Ishikawa (cell line): ENCODE data around the gene KIAA1191.

ENCODE experiments used
- CEBPB ChIP-seq: IDR thresholded peaks from 2 replicates; pipeline ENCODE4 v1.6.1; 2012
- CREB1 ChIP-seq: IDR thresholded peaks from 2 replicates; pipeline ENCODE4 v1.6.1; 2012; ENCODE audit warnings: low read depth
- EGR1 ChIP-seq: IDR thresholded peaks from 2 replicates; pipeline ENCODE4 v1.6.1; 2012
- EP300 ChIP-seq: IDR thresholded peaks from 2 replicates; pipeline ENCODE4 v1.6.1; 2012; ENCODE audit warnings: borderline replicate concordance
- FOXM1 ChIP-seq: IDR thresholded peaks from 2 replicates; pipeline ENCODE4 v1.6.1; 2012; ENCODE audit warnings: low read depth, borderline replicate concordance
- NFIC ChIP-seq: IDR thresholded peaks from 2 replicates; pipeline ENCODE4 v1.6.1; 2012
- RAD21 ChIP-seq: IDR thresholded peaks from 2 replicates; pipeline ENCODE4 v1.6.1; 2012; ENCODE audit warnings: low read depth
- TAF1 ChIP-seq: IDR thresholded peaks from 2 replicates; pipeline ENCODE4 v1.6.1; 2012; ENCODE audit warnings: low read depth, mild to moderate bottlenecking
- TCF12 ChIP-seq: IDR thresholded peaks from 2 replicates; pipeline ENCODE4 v1.6.1; 2012; ENCODE audit warnings: low read depth
- TEAD4 ChIP-seq: IDR thresholded peaks from 2 replicates; pipeline ENCODE4 v1.6.1; 2012
- YY1 ChIP-seq: IDR thresholded peaks from 2 replicates; pipeline ENCODE4 v1.6.1; 2012; ENCODE audit warnings: low read depth
- ZBTB7A ChIP-seq: IDR thresholded peaks from 2 replicates; pipeline ENCODE4 v1.6.1; 2012; ENCODE audit warnings: low read depth
- TF ChIP-seq, protein P1 (sequence below): IDR thresholded peaks from 2 replicates; pipeline ENCODE4 v1.6.1; 2012
- TF ChIP-seq, protein P2 (sequence below): IDR thresholded peaks from 2 replicates; pipeline ENCODE4 v1.6.1; 2012
- TF ChIP-seq, protein P3 (sequence below): IDR thresholded peaks from 2 replicates; pipeline ENCODE4 v1.6.1; 2012; ENCODE audit warnings: low read depth, mild to moderate bottlenecking

The KIAA1191 gene

DNA sequence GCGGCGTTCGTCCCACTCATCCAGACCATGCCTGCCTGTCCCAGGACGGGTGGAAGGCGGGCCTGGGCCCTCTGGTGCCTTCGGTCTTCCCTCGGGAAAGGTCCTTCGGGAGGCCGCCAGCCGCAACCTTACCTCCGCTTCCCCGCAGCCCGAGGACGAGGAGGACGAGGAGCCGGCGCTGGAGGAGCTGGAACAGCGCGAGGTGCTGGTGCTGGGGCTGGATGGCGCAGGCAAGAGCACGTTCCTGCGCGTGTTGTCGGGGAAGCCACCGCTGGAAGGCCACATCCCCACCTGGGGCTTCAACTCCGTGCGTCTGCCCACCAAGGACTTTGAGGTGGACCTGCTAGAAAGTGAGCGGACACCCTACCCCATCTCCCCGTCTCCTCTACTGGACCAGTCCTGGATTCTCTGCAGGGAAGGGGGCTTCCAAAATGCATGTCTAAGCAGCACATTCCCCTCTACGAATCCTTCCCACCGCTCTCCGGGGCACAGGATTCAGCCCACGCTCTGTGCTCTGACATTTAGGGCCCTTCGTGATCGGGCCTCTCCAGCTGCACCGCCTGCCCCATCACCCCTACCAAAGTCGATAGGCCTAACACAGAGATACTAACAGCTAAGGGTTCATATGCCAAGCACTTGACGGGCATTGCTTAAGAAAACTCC, 4.8 kb upstream of the KIAA1191 start:
- TF ChIP-seq CEBPB (no peak), ZBTB7A (no peak)

DNA sequence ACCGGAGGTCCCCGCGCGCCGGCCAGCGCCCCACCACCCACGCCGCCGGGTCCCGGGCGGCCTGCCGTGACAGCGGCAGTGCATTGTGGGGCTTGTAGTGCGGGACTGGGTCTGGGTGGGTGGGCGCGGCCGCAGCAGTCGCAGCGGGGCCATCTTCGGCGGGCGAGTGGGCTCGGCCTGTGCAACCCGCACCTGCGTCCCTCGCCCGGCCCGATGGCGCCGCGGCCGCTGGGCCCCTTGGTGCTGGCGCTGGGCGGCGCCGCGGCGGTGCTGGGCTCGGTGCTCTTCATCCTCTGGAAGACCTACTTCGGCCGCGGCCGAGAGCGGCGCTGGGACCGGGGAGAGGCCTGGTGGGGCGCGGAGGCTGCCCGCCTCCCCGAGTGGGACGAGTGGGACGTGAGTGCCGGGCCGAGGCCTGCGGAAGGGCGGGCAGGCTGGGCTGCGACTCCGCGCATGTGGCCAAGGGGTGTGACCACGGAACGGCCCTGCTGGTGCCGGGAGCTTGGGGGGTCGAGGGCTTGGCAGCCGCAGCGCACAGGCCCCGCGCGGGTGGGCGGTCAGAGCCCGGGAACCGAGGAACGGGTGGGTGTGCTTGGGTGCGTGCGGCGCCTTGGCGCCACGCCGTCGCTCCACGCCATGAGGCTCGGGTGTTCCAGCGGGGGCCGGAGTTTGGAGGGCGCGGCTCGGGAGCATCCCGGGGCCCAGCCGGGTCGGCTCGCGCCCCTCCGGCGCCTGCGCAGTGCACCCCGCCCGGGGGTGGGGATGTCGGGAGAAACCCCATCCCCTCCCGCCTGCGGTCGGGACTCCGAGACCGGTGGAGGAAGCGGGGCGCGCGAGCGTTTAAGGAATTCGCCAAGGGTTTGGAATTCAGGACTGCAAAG, 4.0 kb upstream of the KIAA1191 start, which contains the start of gene ARL10:
Gene ARL10, plus strand, starts transcription at position 137 of the 881 bp plus-strand sequence. Its CDS starts 77 bp downstream, at position 214.
- TF ChIP-seq CEBPB (no peak), TAF1 (no peak), ZBTB7A (peak; percentile 67), EP300 (no peak), YY1 (no peak), CREB1 (no peak), TEAD4 (no peak), NFIC (no peak), RAD21 (no peak), EGR1 (peak; percentile 63), FOXM1 (no peak), TCF12 (no peak)
- TF ChIP-seq, protein P1, sequence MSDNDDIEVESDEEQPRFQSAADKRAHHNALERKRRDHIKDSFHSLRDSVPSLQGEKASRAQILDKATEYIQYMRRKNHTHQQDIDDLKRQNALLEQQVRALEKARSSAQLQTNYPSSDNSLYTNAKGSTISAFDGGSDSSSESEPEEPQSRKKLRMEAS, result peak; percentile 93
- TF ChIP-seq, protein P2, sequence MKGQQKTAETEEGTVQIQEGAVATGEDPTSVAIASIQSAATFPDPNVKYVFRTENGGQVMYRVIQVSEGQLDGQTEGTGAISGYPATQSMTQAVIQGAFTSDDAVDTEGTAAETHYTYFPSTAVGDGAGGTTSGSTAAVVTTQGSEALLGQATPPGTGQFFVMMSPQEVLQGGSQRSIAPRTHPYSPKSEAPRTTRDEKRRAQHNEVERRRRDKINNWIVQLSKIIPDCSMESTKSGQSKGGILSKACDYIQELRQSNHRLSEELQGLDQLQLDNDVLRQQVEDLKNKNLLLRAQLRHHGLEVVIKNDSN, result no peak
- TF ChIP-seq, protein P3, sequence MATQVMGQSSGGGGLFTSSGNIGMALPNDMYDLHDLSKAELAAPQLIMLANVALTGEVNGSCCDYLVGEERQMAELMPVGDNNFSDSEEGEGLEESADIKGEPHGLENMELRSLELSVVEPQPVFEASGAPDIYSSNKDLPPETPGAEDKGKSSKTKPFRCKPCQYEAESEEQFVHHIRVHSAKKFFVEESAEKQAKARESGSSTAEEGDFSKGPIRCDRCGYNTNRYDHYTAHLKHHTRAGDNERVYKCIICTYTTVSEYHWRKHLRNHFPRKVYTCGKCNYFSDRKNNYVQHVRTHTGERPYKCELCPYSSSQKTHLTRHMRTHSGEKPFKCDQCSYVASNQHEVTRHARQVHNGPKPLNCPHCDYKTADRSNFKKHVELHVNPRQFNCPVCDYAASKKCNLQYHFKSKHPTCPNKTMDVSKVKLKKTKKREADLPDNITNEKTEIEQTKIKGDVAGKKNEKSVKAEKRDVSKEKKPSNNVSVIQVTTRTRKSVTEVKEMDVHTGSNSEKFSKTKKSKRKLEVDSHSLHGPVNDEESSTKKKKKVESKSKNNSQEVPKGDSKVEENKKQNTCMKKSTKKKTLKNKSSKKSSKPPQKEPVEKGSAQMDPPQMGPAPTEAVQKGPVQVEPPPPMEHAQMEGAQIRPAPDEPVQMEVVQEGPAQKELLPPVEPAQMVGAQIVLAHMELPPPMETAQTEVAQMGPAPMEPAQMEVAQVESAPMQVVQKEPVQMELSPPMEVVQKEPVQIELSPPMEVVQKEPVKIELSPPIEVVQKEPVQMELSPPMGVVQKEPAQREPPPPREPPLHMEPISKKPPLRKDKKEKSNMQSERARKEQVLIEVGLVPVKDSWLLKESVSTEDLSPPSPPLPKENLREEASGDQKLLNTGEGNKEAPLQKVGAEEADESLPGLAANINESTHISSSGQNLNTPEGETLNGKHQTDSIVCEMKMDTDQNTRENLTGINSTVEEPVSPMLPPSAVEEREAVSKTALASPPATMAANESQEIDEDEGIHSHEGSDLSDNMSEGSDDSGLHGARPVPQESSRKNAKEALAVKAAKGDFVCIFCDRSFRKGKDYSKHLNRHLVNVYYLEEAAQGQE, result no peak

DNA sequence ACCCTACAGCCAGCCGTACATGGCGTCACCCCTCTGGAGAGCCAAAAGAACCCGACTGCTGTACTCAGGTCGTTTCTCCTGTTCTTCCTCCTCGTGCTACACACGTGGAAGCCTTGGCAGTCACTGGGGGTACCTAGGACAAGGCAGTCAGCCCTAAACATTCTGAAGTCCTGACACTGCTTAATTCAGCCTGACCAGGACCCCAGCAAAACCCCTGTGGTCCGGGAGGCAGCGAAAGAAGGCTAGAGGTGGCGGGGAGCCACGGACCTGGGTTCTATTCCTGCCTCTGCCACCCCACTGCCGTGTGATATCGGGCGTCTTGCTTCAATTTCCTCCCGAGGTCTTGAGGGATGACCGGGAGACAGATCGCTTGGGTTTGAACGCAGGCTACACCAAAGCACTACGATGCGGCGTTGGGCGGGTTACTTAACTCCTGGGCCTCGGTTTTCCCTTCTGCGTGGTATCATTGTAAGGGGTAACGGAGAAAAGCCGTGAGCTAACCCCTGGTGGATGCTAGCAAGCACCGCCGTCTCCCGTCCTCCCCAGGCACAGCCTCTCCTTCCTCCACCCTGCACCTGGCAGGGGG, 3.3 kb upstream of the KIAA1191 start:
- TF ChIP-seq, protein P1, result no peak
- TF ChIP-seq EP300, result no peak
- no peak for TF ChIP-seq TCF12
- TF ChIP-seq TEAD4, result no peak
- no peak for TF ChIP-seq NFIC
- no peak for TF ChIP-seq CREB1

DNA sequence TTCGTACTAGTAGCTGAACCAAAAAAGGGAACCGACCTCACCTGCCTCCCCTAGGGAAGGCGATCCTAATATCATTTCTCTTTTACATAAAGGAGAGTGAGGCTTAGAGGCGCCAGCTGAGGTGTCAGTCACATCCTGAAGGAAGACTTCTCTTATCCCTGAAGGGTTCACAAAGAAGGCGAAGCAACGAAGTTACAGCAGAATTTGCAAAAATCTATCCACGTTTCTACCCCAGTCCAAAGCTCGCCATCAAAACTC, 598 bp upstream of the KIAA1191 start:
- no peak for TF ChIP-seq TAF1

DNA sequence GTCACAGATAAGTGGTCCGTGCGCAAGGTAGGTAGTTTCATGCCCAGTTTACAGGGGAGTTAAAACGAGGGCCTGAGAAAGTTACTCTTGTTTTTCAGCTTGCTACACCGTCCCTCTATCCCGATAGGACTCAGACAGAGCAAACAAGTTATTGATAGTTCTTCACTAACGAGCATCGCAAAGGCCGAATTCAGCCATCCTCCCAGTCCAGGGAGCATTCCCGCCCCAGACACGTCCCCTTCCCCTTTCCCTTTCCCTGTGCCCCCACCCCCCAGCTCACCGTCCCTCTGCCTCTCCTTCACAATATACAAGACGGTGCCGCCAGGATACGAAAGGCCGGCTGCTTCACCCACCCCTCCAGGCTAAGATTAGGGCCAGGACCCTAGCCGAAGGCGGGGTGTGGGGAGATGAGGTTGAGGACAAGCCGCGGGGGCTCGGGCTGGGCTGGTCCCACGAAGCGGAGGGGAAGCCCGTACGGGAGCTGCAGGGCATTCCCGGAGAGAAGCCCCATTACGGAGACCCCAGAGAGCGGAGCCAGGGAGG, 599 bp downstream of the KIAA1191 start:
- TF ChIP-seq CREB1, result no peak
- TF ChIP-seq YY1, result no peak
- TF ChIP-seq, protein P2, result no peak
- TF ChIP-seq ZBTB7A, result no peak; the same call in 1 of the 2 replicates
- no peak for TF ChIP-seq EGR1
- no peak for TF ChIP-seq NFIC

DNA sequence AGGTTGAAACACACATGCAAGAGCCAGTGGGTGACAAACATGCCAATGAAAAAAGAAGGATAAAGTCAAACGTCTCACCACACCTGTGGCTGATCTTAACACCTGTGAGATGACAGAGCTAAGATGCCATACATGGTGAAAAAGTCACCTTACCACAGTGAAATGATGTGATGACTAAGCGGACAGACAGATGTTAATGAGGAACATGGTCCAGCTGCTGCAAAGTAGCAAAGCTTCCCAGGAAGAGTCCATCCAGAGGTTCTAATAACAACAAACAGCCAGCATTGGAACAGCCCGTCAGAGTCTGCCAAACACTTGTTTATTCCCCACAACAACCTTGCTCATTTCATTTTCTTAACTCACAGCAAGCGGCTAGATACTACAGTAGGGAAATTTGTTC, 1.9 kb downstream of the KIAA1191 start:
- no peak for TF ChIP-seq TAF1
- TF ChIP-seq, protein P1, result no peak
- TF ChIP-seq ZBTB7A, result no peak
- no peak for TF ChIP-seq FOXM1
- no peak for TF ChIP-seq TEAD4
- TF ChIP-seq, protein P3, result no peak
- TF ChIP-seq YY1, result no peak
- TF ChIP-seq CEBPB, result no peak
- TF ChIP-seq TCF12, result no peak
- TF ChIP-seq EGR1, result no peak
- TF ChIP-seq NFIC, result no peak
- TF ChIP-seq CREB1, result no peak
- TF ChIP-seq EP300, result no peak
